ENCODE measurements around the gene MAGEC3. TPM values are rescaled to one million over a fixed set of nuclear protein-coding genes. Genes with fewer than 3 reads are reported as not detected.

MAGEC3 gene
- total RNA-seq, 4 donors from 2014 or later, result not detected

GRCh38 chrX:141894733-141895132 lies 56.6 kb downstream of the MAGEC3 start:
- ATAC-seq, result no peak
- intact Hi-C loops (cut with DNase I; ENCODE audit: low total_unique reads) (no loop called here), in situ Hi-C loops (cut with MboI; ENCODE audit: low sequenced_read_pairs in 4 of 4) (no loop called here)
- Histone ChIP-seq H3K27ac (no peak overlapping the region), H3K4me1 (no peaks in the 10 kb centered on the region), H3K4me3 (no peak overlapping the region), H3K27me3 (no peaks in the 10 kb centered on the region), H3K9me3 (no peaks in the 10 kb centered on the region), H3K36me3 (no peaks in the 10 kb centered on the region)
- DNase-seq, result no peak
- TF ChIP-seq CTCF (IDR thresholded peaks at IDR 0.05 in 4 of 5, conservative IDR thresholded peaks at IDR 0.05 in 1 of 5) (no peak), POLR2A (IDR thresholded peaks at IDR 0.05) (no peak)

GRCh38 chrX:141897690-141898089 lies 59.6 kb downstream of the MAGEC3 start:
- in situ Hi-C loops (cut with MboI; ENCODE audit: low sequenced_read_pairs in 4 of 4) (no loop called here), intact Hi-C loops (cut with DNase I; ENCODE audit: low total_unique reads) (no loop called here)
- Histone ChIP-seq H3K9me3 (no peaks in the 10 kb centered on the region), H3K36me3 (no peaks in the 10 kb centered on the region), H3K4me1 (no peaks in the 10 kb centered on the region), H3K27ac (no peak overlapping the region), H3K27me3 (no peaks in the 10 kb centered on the region), H3K4me3 (no peak overlapping the region)
- DNase-seq (no peak), ATAC-seq (no peak)
- TF ChIP-seq CTCF (IDR thresholded peaks at IDR 0.05 in 4 of 5, conservative IDR thresholded peaks at IDR 0.05 in 1 of 5), result no peak
- TF ChIP-seq POLR2A (IDR thresholded peaks at IDR 0.05), result no peak

GRCh38 chrX:141902366-141902765 lies 64.2 kb downstream of the MAGEC3 start:
- in situ Hi-C loops (cut with MboI; ENCODE audit: low sequenced_read_pairs in 4 of 4), result no loop called here
- H3K4me1 ChIP-seq, result no peaks in the 10 kb centered on the region
- intact Hi-C loops (cut with DNase I; ENCODE audit: low total_unique reads), result no loop called here
- no peak overlapping the region for H3K27ac ChIP-seq
- DNase-seq (no peak), ATAC-seq (no peak)
- no peak for TF ChIP-seq CTCF (IDR thresholded peaks at IDR 0.05 in 4 of 5, conservative IDR thresholded peaks at IDR 0.05 in 1 of 5)
- TF ChIP-seq POLR2A (IDR thresholded peaks at IDR 0.05), result no peak
- H3K4me3 ChIP-seq, result no peak overlapping the region
- no peaks in the 10 kb centered on the region for H3K27me3 ChIP-seq
- H3K9me3 ChIP-seq, result no peaks in the 10 kb centered on the region
- no peaks in the 10 kb centered on the region for H3K36me3 ChIP-seq

- H3K4me3 ChIP-seq, result no peak within 1 kb of the TSS
- in situ Hi-C loops (cut with MboI; ENCODE audit: low sequenced_read_pairs in 4 of 4), result no loop called here
- DNase-seq, result no peak
- no peaks in the 10 kb centered on the region for H3K4me1 ChIP-seq
- H3K27ac ChIP-seq, result no peak within 1 kb of the TSS
- no peak for ATAC-seq
- no peaks in the 10 kb centered on the region for H3K9me3 ChIP-seq
- no peaks in the 10 kb centered on the region for H3K27me3 ChIP-seq
- no peak for TF ChIP-seq CTCF (IDR thresholded peaks at IDR 0.05 in 4 of 5, conservative IDR thresholded peaks at IDR 0.05 in 1 of 5)
- TF ChIP-seq POLR2A (IDR thresholded peaks at IDR 0.05), result no peak
- intact Hi-C loops (cut with DNase I; ENCODE audit: low total_unique reads), result no loop called here
- H3K36me3 ChIP-seq, result no peaks in the 10 kb centered on the region
Observed at GRCh38 chrX:141903400-141904155, 65.5 kb downstream of the MAGEC3 start, which contains the start of gene MAGEC1. MAGEC1 (plus strand) TSS chrX:141903894; CDS start chrX:141905073, 1,179 bp downstream.
